Measurements from ENCODE around the gene CACNA1C. TPM values are rescaled to one million over a fixed set of nuclear protein-coding genes. Genes with fewer than 3 reads are reported as not detected.
A peak's percentile ranks its signal among the peaks of the same experiment; 100 is the strongest.

The CACNA1C gene
- 0.11 and 0.14 TPM in 2 replicates for total RNA-seq

- no peak within 1 kb of the TSS for H3K27ac Mint-ChIP-seq
- H3K4me1 Mint-ChIP-seq (ENCODE audit: low read depth): peaks cover 14% of the 10 kb centered on the region
- no peaks in the 10 kb centered on the region for H3K36me3 Mint-ChIP-seq (ENCODE audit: low read depth)
- H3K27me3 Mint-ChIP-seq (ENCODE audit: low read depth): peaks cover 73% of the 10 kb centered on the region
- intact Hi-C loops (cut with micrococcal nuclease): loop anchor here (10.0 kb wide), 1 partner anchor 532 kb away; no protein-coding TSS in a partner anchor
- DNase-seq (ENCODE audit: low spot score): peak; percentile 46
- H3K9me3 Mint-ChIP-seq: no peaks in the 10 kb centered on the region
- H3K4me3 Mint-ChIP-seq (ENCODE audit: low read depth): peak within 1 kb of the TSS; percentile 77
These were observed at the start of gene CACNA1C for GRCh38 chr12:2052826-2053678. Gene CACNA1C (plus strand): TSS chr12:2052987. CDS start chr12:2053563, 576 bp downstream.

DNA sequence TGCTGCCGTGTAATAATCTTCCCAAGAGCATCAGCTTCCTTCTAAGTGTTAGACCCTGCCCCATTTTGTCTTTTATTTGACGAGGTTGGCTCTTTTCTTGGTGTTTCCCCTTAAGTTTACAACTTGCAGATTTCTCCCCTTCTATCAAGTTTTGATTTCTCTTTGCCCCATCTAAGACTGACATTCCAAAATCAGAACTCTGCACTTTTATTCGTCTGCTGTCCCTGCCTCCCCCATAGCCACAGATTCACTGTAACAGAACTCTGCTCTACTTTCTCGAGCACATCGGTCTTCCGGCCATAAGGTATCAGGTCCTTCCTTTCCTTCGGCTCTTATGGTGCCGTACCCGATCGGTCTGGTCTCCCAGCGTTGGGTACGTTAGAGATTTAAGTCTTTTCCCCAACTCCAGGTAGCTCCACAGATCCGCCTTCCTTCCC lies 49.1 kb upstream of the CACNA1C start:
- H3K27me3 Mint-ChIP-seq (ENCODE audit: low read depth): peaks cover 5% of the 10 kb centered on the region
- no peaks in the 10 kb centered on the region for H3K9me3 Mint-ChIP-seq
- DNase-seq (ENCODE audit: low spot score): no peak
- H3K27ac Mint-ChIP-seq: peak overlapping the region; percentile 96
- H3K4me3 Mint-ChIP-seq (ENCODE audit: low read depth): peak overlapping the region; percentile 97
- H3K4me1 Mint-ChIP-seq (ENCODE audit: low read depth): peaks cover 15% of the 10 kb centered on the region
- H3K36me3 Mint-ChIP-seq (ENCODE audit: low read depth): peaks cover 3% of the 10 kb centered on the region
- intact Hi-C loops (cut with micrococcal nuclease): loop anchor here (1.0 to 2.0 kb wide), 3 partner anchors 9 to 341 kb away; no protein-coding TSS in a partner anchor

GRCh38 chr12:2004113-2004929 lies 48.5 kb upstream of the CACNA1C start, which contains the start of gene DCP1B:
Gene DCP1B (minus strand): TSS chr12:2004457. CDS start chr12:2004431, 26 bp downstream.
- Mint-ChIP-seq H3K4me3 (ENCODE audit: low read depth) (peak within 1 kb of the TSS; percentile 97), H3K4me1 (ENCODE audit: low read depth) (peaks cover 16% of the 10 kb centered on the region), H3K27ac (peak within 1 kb of the TSS; percentile 96), H3K9me3 (no peaks in the 10 kb centered on the region), H3K27me3 (ENCODE audit: low read depth) (peaks cover 6% of the 10 kb centered on the region), H3K36me3 (ENCODE audit: low read depth) (peaks cover 3% of the 10 kb centered on the region)
- intact Hi-C loops (cut with micrococcal nuclease): loop anchor here (1.0 to 2.0 kb wide), 2 partner anchors 208 to 342 kb away; no protein-coding TSS in a partner anchor
- DNase-seq (ENCODE audit: low spot score): peak; percentile 93

DNA sequence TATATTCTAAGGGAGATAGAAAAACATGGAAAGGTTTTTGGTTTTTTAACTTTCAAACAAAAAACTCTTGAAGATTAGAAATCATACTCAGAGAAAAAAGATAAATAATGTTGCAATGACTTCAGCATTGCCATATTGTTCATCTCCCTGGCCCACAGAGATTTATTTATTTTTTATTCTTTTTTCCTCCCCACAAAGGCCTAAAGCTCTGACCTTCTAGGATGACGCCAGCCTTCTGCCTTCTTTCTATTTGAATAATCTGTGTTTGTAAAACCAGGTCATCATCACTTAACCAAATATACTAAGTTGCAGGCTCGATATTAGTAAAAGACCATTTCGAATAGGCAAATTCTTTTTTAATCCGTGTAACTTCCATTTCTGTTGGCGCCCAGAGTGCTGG lies 44.1 kb upstream of the CACNA1C start:
- no peak overlapping the region for H3K27ac Mint-ChIP-seq
- peaks cover 9% of the 10 kb centered on the region for H3K4me1 Mint-ChIP-seq (ENCODE audit: low read depth)
- H3K27me3 Mint-ChIP-seq (ENCODE audit: low read depth): peaks cover 20% of the 10 kb centered on the region
- intact Hi-C loops (cut with micrococcal nuclease): no loop called here
- DNase-seq (ENCODE audit: low spot score): no peak
- H3K36me3 Mint-ChIP-seq (ENCODE audit: low read depth): peaks cover 2% of the 10 kb centered on the region
- no peak overlapping the region for H3K4me3 Mint-ChIP-seq (ENCODE audit: low read depth)
- H3K9me3 Mint-ChIP-seq: no peaks in the 10 kb centered on the region

DNA sequence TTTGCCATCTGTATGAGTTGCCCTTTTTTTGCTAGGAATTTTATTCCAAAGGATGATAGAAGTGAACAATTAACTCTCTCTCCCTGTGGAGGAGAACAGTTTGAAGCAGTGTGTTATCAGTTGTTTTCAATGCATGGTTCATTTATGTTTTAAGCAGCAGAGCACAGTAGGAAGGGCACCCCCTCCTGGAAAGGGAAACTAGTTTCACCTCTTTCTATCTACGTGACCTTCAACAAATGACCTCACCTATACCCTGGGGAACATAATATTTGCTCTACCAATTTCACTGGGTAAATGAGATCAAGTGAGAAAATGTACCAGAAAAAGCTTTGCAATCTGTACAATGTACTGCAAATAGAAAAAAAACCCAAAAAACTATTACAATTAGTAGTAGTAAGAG lies 43.2 kb upstream of the CACNA1C start:
- Mint-ChIP-seq H3K27ac (no peak overlapping the region), H3K4me1 (ENCODE audit: low read depth) (peaks cover 7% of the 10 kb centered on the region), H3K9me3 (no peaks in the 10 kb centered on the region), H3K36me3 (ENCODE audit: low read depth) (no peaks in the 10 kb centered on the region), H3K27me3 (ENCODE audit: low read depth) (peaks cover 20% of the 10 kb centered on the region), H3K4me3 (ENCODE audit: low read depth) (no peak overlapping the region)
- DNase-seq (ENCODE audit: low spot score): no peak
- intact Hi-C loops (cut with micrococcal nuclease): no loop called here

- Mint-ChIP-seq H3K27ac (no peak overlapping the region), H3K36me3 (ENCODE audit: low read depth) (no peaks in the 10 kb centered on the region), H3K4me1 (ENCODE audit: low read depth) (peaks cover 3% of the 10 kb centered on the region), H3K27me3 (ENCODE audit: low read depth) (peaks cover 20% of the 10 kb centered on the region), H3K4me3 (ENCODE audit: low read depth) (no peak overlapping the region), H3K9me3 (no peaks in the 10 kb centered on the region)
- intact Hi-C loops (cut with micrococcal nuclease): no loop called here
- no peak for DNase-seq (ENCODE audit: low spot score)
These were observed 40.9 kb upstream of the CACNA1C start for GRCh38 chr12:2011643-2012607.

- H3K4me1 Mint-ChIP-seq (ENCODE audit: low read depth): peaks cover 3% of the 10 kb centered on the region
These were observed 39.7 kb upstream of the CACNA1C start for GRCh38 chr12:2013086-2013485.

GRCh38 chr12:2013527-2014223 lies 39.1 kb upstream of the CACNA1C start:
- Mint-ChIP-seq H3K27ac (no peak overlapping the region), H3K4me3 (ENCODE audit: low read depth) (no peak overlapping the region), H3K27me3 (ENCODE audit: low read depth) (peaks cover 17% of the 10 kb centered on the region), H3K4me1 (ENCODE audit: low read depth) (peaks cover 3% of the 10 kb centered on the region), H3K36me3 (ENCODE audit: low read depth) (no peaks in the 10 kb centered on the region), H3K9me3 (no peaks in the 10 kb centered on the region)
- DNase-seq (ENCODE audit: low spot score): no peak
- intact Hi-C loops (cut with micrococcal nuclease): no loop called here

More at GRCh38 chr12:2013086-2013485, 39.7 kb upstream of the CACNA1C start:
- Mint-ChIP-seq H3K36me3 (ENCODE audit: low read depth) (no peaks in the 10 kb centered on the region), H3K27me3 (ENCODE audit: low read depth) (peaks cover 15% of the 10 kb centered on the region), H3K9me3 (no peaks in the 10 kb centered on the region), H3K4me3 (ENCODE audit: low read depth) (no peak overlapping the region), H3K27ac (no peak overlapping the region)
- DNase-seq (ENCODE audit: low spot score): no peak
- intact Hi-C loops (cut with micrococcal nuclease): no loop called here

DNA sequence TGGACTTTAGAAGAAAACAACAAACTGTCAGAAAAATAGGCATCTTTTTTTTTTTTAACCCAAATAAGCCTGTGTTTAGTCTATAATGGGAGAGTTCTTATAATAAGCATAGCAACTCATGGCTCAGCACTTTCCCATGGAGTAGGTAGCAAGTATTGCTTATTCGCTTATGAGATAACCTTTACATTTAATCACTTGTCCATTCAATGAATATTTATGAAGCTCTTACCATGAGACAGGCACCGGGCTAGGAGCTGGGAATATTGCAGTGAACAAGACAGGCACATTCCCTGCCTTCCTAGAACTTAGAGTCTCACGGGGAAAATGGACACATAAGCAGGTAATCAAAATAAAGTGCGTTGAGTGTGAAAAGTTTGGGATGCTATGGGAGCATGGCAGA lies 38.6 kb upstream of the CACNA1C start:
- intact Hi-C loops (cut with micrococcal nuclease): no loop called here
- H3K27me3 Mint-ChIP-seq (ENCODE audit: low read depth): peaks cover 18% of the 10 kb centered on the region
- H3K4me1 Mint-ChIP-seq (ENCODE audit: low read depth): peaks cover 3% of the 10 kb centered on the region
- no peaks in the 10 kb centered on the region for H3K36me3 Mint-ChIP-seq (ENCODE audit: low read depth)
- H3K27ac Mint-ChIP-seq: no peak overlapping the region
- no peaks in the 10 kb centered on the region for H3K9me3 Mint-ChIP-seq
- H3K4me3 Mint-ChIP-seq (ENCODE audit: low read depth): no peak overlapping the region
- no peak for DNase-seq (ENCODE audit: low spot score)

DNA sequence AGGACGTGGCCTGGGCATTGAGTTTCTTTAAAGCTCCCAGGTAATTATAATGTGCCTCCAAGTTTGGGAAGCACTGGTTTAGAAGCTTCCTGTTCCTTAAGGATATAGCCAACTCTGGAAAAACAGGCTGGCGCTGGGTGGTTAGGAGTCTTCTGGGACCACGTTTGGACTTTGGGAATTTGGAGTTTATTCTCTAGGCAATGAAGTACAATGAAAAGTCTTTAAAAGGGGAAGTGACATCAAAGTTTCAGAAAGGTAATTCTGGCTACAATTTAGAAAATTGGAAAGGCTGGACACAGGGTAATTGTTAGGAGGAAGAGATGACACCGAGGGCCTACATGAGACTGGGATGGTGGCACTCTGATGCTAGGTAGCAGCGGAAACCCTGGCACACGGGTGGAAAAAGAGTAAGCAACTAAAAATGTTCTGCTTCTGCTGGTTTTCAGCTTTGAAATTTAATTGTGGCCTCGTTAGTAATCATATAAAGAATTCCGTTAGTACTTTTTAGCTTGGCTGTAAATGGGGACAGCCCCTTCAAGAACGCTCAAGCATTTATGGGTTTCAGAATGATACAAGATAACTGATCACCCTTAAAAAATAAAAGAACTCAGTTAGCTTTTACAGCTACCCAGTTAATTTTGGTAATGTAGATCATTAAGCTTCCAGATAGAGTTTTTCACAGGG lies 35.8 kb upstream of the CACNA1C start:
- no peak overlapping the region for H3K27ac Mint-ChIP-seq

More for the DNA sequence above, 35.8 kb upstream of the CACNA1C start:
- Mint-ChIP-seq H3K4me3 (ENCODE audit: low read depth) (no peak overlapping the region), H3K27me3 (ENCODE audit: low read depth) (peaks cover 14% of the 10 kb centered on the region), H3K4me1 (ENCODE audit: low read depth) (no peaks in the 10 kb centered on the region), H3K36me3 (ENCODE audit: low read depth) (no peaks in the 10 kb centered on the region), H3K9me3 (no peaks in the 10 kb centered on the region)
- no peak for DNase-seq (ENCODE audit: low spot score)
- intact Hi-C loops (cut with micrococcal nuclease): no loop called here
